ENCODE measurements around the gene CHST5. TPM values are rescaled to one million over a fixed set of nuclear protein-coding genes. Genes with fewer than 3 reads are reported as not detected.

Gene CHST5
- total RNA-seq, 2 experiments from 2014 or later = not detected

GRCh38 chr16:75482434-75483205 is 53.3 kb downstream of the CHST5 start:
- no peak overlapping the region for H3K4me3 Mint-ChIP-seq
- no peaks in the 10 kb centered on the region for H3K36me3 Mint-ChIP-seq
- H3K27me3 Mint-ChIP-seq = peaks cover 13% of the 10 kb centered on the region
- DNase-seq = no peak
- H3K9me3 Mint-ChIP-seq = no peaks in the 10 kb centered on the region
- no peaks in the 10 kb centered on the region for H3K4me1 Mint-ChIP-seq
- no peak overlapping the region for H3K27ac Mint-ChIP-seq

- Mint-ChIP-seq H3K27me3 (peaks cover 13% of the 10 kb centered on the region), H3K27ac (no peak overlapping the region), H3K4me3 (no peak overlapping the region), H3K9me3 (no peaks in the 10 kb centered on the region), H3K4me1 (no peaks in the 10 kb centered on the region), H3K36me3 (no peaks in the 10 kb centered on the region)
- no peak for DNase-seq
Measured at GRCh38 chr16:75481475-75481874, 54.4 kb downstream of the CHST5 start.

- peaks cover 9% of the 10 kb centered on the region for H3K27me3 Mint-ChIP-seq
- DNase-seq = no peak
- no peak overlapping the region for H3K27ac Mint-ChIP-seq
- no peaks in the 10 kb centered on the region for H3K9me3 Mint-ChIP-seq
- no peaks in the 10 kb centered on the region for H3K4me1 Mint-ChIP-seq
- H3K36me3 Mint-ChIP-seq = no peaks in the 10 kb centered on the region
- no peak overlapping the region for H3K4me3 Mint-ChIP-seq
Measured at GRCh38 chr16:75479421-75479990, 56.4 kb downstream of the CHST5 start.

Other genes starting within 250 kb of the CHST5 start
- 10 to 100 TPM; 35.8 to 36.8 TPM for gene CFDP1, start 102.6 kb downstream of the CHST5 start, total RNA-seq
- gene TMEM170A, start 71.4 kb downstream of the CHST5 start, total RNA-seq = 10 to 100 TPM; 32.2 to 37.6 TPM
- gene CHST6, start 40.7 kb downstream of the CHST5 start, total RNA-seq = under 1 TPM in 1 of 2 experiments, not detected in 1; 0.06 TPM
- 1 to 10 TPM; 4.0 to 4.4 TPM for gene TMEM231, start 20.1 kb upstream of the CHST5 start, total RNA-seq
- 10 to 100 TPM; 47.6 TPM for gene GABARAPL2, start 30.3 kb upstream of the CHST5 start, total RNA-seq
- gene ADAT1, start 87.2 kb upstream of the CHST5 start, total RNA-seq = 10 to 100 TPM; 56.7 to 58.7 TPM
- 100 to 1,000 TPM; 347 to 366 TPM for gene KARS1, start 111.6 kb upstream of the CHST5 start, total RNA-seq
- 10 to 100 TPM; 68.8 to 73.5 TPM for gene TERF2IP, start 111.7 kb upstream of the CHST5 start, total RNA-seq
- gene CPHXL2, start 140.9 kb upstream of the CHST5 start, total RNA-seq = not detected
- not detected for gene DUXB, start 165.4 kb upstream of the CHST5 start, total RNA-seq
- gene CPHXL, start 190.4 kb upstream of the CHST5 start, total RNA-seq = not detected